HepG2 (cell line): Measurements from ENCODE around the gene PNKD.

Experiments used
- CREM ChIP-seq, 2 experiments: sonication (generic) in 1 of 2; formaldehyde crosslinking in 1 of 2; IDR thresholded peaks; 2 replicates each; pipeline versions ENCODE4 v1.4.0 to v1.6.1; 2016 to 2020; ENCODE audit warnings: antibody characterized with exemption in 1 of 2, mild to moderate bottlenecking in 1 of 2, missing genetic modification reagents in 1 of 2
- DNMT3B ChIP-seq: conservative IDR thresholded peaks from 2 replicates; pipeline ENCODE4 v1.6.1; 2016; ENCODE audit warnings: missing biosample characterization, control low read depth
- FOSL1 ChIP-seq: sonication (generic); formaldehyde crosslinking; IDR thresholded peaks from 2 replicates; pipeline ENCODE4 v1.9.0; 2021; ENCODE audit warnings: missing genetic modification reagents, borderline replicate concordance
- FOXM1 ChIP-seq: sonication (generic); formaldehyde crosslinking; IDR thresholded peaks from 2 replicates; pipeline ENCODE4 v1.5.0; 2020; ENCODE audit warnings: missing genetic modification reagents
- HNRNPK ChIP-seq: fragments of 200-400 bp; formaldehyde crosslinking; IDR thresholded peaks from 2 replicates; pipeline ENCODE4 v1.6.1; 2018; ENCODE audit warnings: low read length, low read depth, moderate library complexity, mild to moderate bottlenecking; ENCODE audit not compliant: poor library complexity, severe bottlenecking
- KDM5A ChIP-seq: fragments of 200-600 bp; sonication (generic); IDR thresholded peaks from 2 replicates; pipeline ENCODE4 v1.7.0; 2018; ENCODE audit warnings: antibody characterized with exemption, mild to moderate bottlenecking, low read length, borderline replicate concordance
- SP5 ChIP-seq: IDR thresholded peaks from 2 replicates; pipeline ENCODE4 v1.6.1; 2016; ENCODE audit warnings: low read depth, borderline replicate concordance
- ZNF143 ChIP-seq: sonication (generic); formaldehyde crosslinking; IDR thresholded peaks from 2 replicates; pipeline ENCODE4 v1.4.0; 2020; ENCODE audit warnings: missing genetic modification reagents
- ZNF224 ChIP-seq: sonication (generic); formaldehyde crosslinking; IDR thresholded peaks from 2 replicates; pipeline ENCODE4 v1.5.0; 2020; ENCODE audit warnings: mild to moderate bottlenecking, missing genetic modification reagents
- TF ChIP-seq, protein P1 (sequence below): sonication (generic); formaldehyde crosslinking; IDR thresholded peaks from 2 replicates; pipeline ENCODE4 v1.4.0; 2020; ENCODE audit warnings: missing genetic modification reagents

GRCh38 chr2:218360453-218360852 is 90.1 kb downstream of the PNKD start:
- TF ChIP-seq FOSL1 (CRISPR knock-in tag) (no peak), DNMT3B (no peak), CREM (IDR thresholded peaks at IDR 0.05) (no peak), CREM (CRISPR knock-in tag; IDR thresholded peaks at IDR 0.05) (no peak), SP5 (CRISPR knock-in tag) (no peak), KDM5A (no peak), FOXM1 (CRISPR knock-in tag) (no peak), ZNF143 (no peak), ZNF224 (CRISPR knock-in tag) (no peak), HNRNPK (no peak)
- TF ChIP-seq, protein P1, sequence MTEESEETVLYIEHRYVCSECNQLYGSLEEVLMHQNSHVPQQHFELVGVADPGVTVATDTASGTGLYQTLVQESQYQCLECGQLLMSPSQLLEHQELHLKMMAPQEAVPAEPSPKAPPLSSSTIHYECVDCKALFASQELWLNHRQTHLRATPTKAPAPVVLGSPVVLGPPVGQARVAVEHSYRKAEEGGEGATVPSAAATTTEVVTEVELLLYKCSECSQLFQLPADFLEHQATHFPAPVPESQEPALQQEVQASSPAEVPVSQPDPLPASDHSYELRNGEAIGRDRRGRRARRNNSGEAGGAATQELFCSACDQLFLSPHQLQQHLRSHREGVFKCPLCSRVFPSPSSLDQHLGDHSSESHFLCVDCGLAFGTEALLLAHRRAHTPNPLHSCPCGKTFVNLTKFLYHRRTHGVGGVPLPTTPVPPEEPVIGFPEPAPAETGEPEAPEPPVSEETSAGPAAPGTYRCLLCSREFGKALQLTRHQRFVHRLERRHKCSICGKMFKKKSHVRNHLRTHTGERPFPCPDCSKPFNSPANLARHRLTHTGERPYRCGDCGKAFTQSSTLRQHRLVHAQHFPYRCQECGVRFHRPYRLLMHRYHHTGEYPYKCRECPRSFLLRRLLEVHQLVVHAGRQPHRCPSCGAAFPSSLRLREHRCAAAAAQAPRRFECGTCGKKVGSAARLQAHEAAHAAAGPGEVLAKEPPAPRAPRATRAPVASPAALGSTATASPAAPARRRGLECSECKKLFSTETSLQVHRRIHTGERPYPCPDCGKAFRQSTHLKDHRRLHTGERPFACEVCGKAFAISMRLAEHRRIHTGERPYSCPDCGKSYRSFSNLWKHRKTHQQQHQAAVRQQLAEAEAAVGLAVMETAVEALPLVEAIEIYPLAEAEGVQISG (CRISPR knock-in tag): no peak
